ENCODE measurements around the gene MCC.

DNA sequence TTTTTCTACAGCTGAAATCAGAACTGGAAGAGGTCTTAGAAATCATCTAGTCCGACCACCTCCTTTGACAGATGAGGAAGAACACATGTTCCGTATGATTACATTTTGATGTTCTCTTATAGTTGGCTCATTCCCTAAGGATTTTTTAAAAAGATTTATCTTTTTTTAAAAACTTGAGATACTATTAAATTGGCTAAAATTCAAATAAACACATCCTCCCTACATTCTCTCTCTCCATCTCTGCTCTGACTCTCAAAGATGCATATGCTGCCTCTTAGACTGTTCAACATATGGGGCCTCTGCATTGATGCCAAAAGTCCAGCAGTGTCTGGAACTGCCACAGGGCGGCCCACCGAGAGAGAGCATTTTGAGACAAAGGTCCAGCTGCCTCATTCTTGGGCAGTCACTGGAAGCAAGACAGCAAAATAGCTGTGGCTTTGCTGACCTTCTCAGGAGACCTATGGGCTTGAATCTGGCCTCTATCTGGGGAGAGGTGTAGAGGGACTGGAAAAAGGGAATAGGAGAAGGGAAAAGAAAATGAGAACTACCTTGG lies 40.7 kb downstream of the MCC start:
- TF ChIP-seq, protein P1, sequence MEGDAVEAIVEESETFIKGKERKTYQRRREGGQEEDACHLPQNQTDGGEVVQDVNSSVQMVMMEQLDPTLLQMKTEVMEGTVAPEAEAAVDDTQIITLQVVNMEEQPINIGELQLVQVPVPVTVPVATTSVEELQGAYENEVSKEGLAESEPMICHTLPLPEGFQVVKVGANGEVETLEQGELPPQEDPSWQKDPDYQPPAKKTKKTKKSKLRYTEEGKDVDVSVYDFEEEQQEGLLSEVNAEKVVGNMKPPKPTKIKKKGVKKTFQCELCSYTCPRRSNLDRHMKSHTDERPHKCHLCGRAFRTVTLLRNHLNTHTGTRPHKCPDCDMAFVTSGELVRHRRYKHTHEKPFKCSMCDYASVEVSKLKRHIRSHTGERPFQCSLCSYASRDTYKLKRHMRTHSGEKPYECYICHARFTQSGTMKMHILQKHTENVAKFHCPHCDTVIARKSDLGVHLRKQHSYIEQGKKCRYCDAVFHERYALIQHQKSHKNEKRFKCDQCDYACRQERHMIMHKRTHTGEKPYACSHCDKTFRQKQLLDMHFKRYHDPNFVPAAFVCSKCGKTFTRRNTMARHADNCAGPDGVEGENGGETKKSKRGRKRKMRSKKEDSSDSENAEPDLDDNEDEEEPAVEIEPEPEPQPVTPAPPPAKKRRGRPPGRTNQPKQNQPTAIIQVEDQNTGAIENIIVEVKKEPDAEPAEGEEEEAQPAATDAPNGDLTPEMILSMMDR (conservative IDR thresholded peaks at IDR 0.05 in 1 of 2, IDR thresholded peaks at IDR 0.05 in 1 of 2; ENCODE audit: low read depth in 1 of 2, low read length in 2 of 2), result peak in 1 of 2 donors; percentile 40
- no peak for TF ChIP-seq EZH2 (IDR thresholded peaks at IDR 0.05; ENCODE audit: low read length, missing control alignments)
